GM12874 (cell line): Measurements from ENCODE around the gene TM9SF2.

Source experiments
- TF ChIP-seq, protein P1 (sequence below): IDR thresholded peaks from 2 replicates; pipeline ENCODE4 v1.5.1; 2011; ENCODE audit warnings: low read depth, mild to moderate bottlenecking, control low read depth, low read length, moderate library complexity; ENCODE audit not compliant: insufficient read depth

Gene TM9SF2

DNA sequence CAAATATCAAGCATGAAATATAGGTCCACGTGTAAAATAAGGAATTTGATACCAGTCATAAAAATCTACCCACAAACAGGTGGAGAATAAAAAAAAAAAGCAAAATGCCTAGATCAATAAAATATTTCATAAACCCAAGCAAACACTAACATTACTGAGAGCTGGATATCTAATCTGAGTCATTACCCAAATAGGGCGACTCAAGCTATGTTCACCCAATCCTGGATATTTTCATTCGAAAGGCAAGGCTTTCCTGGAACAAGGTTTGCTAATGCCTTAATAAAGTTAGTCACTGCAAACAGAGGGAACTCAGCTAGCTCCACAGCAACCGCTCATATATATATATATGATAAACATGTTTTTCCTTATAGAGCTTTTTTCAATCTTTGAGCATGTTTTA is 33.5 kb upstream of the TM9SF2 start:
- TF ChIP-seq, protein P1, sequence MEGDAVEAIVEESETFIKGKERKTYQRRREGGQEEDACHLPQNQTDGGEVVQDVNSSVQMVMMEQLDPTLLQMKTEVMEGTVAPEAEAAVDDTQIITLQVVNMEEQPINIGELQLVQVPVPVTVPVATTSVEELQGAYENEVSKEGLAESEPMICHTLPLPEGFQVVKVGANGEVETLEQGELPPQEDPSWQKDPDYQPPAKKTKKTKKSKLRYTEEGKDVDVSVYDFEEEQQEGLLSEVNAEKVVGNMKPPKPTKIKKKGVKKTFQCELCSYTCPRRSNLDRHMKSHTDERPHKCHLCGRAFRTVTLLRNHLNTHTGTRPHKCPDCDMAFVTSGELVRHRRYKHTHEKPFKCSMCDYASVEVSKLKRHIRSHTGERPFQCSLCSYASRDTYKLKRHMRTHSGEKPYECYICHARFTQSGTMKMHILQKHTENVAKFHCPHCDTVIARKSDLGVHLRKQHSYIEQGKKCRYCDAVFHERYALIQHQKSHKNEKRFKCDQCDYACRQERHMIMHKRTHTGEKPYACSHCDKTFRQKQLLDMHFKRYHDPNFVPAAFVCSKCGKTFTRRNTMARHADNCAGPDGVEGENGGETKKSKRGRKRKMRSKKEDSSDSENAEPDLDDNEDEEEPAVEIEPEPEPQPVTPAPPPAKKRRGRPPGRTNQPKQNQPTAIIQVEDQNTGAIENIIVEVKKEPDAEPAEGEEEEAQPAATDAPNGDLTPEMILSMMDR = no peak

DNA sequence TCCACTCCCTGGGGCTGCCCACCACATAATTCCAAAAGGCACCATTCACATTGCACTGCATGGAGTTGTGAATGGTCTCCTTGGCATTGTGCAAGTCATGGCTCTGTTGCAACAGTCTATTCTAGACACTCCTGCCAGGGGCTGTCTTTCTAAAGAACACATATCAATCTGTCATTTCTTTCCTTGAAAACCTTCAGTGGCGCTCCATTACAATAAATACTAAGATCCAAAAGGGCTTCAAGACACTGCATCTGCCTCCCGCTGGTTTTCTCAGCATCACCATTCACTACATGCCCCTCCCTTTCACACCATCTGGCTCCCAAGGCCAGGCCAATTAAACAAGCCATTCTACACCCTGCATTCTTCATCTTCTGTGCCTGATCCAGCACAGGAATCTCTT is 32.2 kb upstream of the TM9SF2 start:
- TF ChIP-seq, protein P1 = no peak

DNA sequence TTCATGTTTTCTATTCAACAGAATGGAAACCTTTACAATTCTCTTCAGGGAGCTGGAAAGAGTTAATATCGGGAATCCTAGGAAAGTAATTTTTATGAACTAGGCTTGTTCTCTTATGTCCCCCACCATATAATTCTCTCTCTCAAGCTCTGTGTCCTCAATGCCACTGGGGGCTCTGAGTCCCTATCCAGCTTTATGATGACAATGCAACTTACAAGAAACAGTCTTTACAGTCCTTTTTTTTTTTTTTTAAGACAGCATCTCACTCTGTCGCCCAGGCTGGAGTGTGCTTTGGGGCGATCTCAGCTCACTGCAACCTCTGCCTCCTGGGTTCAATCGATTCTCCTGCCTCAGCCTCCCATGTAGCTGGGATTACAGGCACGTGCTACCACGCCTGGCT is 31.2 kb upstream of the TM9SF2 start:
- TF ChIP-seq, protein P1 = no peak

DNA sequence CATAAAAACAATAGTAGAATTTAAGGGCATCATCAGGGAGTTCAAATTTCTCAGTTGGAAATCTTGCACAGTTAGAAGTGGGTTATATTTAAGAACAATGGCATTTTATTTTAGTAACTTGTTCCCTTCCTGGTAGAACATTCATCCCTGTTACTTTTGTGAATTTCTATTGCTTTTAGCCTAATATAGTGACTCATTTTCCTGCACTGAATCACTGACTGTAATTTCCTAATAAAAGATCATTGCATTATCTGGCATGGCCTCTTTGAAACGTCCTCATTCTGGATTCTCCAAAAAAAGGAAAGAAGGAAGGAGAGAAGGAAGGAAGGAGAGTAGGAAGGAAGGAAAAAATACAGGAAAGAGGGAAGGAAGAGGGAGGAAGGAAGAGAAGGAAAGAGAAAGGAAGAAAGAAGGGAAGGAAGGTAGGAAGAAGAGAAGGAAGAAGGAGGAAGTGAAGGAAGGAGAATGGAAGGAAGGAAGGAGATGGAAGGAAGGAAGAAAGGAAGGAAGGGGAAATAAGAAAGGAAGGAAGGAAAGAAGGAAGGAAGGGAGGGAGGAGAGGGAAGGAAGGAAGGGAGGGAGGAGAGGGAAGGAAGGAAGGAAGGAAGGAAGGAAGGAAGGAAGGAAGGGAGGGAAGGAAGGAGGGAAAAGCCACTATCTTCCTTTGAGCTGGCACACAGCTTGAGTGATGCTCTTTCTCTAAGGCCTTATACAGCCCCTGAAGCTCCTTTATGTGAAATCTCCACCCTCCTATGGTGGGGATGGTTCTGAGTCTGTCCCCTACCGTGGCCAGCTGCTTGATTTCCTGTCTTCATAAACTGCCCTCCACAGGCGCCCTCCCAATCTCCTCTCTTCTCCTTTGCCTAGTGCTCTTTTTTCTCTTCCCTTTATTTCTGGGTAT is 29.8 kb upstream of the TM9SF2 start:
- TF ChIP-seq, protein P1 = no peak

DNA sequence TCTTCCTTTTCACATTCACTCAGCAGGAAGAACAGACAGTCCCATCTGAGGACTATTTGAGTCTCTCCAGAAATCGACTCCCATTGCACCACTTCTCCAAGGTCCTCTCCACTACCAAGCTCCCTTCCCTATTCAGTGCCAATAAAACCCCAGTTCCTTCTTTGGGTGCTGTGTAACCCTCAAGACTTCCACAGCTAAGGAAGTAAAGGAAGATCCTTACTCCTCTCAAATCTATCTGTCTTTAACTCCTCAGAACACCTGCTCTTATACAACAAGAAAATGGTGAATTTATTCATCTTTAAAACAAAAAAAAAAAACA is 29.2 kb upstream of the TM9SF2 start:
- TF ChIP-seq, protein P1 = no peak

DNA sequence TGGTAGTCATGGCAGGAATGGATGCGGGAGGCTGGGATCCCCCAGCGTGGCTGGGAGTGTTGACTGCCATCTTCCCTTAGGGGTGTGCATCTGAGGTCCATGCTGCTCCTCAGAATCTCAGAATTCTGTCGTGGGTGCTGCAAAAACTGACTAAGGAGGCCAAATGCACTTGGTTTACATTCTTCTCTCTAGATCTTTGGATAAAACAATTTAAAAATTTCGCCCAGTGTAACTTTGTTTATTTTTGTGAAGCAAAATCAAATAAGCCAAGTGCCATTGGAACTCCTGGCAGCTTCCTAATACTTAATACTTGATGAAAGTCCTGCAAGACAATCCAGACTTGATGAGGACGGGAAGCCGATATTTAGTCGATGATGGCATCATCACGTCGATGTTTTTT is 27.8 kb upstream of the TM9SF2 start:
- TF ChIP-seq, protein P1 = no peak

DNA sequence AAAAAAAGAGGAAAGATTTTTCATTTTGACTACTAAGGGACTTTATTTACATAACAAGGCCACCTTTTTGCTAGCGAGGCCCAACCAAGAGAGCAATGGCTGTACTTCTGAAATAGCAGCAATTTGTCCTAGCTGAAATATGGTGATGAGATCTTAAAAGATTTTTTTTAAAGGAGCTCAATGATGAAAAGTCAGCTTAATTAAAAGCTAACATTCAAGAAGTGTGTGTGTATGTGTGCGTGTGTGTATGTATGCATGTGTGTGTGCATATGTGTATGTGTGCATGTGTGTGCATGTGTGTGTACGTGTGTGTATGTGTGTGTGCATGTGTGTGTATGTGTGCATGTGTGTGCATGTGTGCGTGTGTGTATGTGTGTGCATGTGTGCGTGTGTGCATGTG is 24.6 kb upstream of the TM9SF2 start:
- TF ChIP-seq, protein P1 = no peak

DNA sequence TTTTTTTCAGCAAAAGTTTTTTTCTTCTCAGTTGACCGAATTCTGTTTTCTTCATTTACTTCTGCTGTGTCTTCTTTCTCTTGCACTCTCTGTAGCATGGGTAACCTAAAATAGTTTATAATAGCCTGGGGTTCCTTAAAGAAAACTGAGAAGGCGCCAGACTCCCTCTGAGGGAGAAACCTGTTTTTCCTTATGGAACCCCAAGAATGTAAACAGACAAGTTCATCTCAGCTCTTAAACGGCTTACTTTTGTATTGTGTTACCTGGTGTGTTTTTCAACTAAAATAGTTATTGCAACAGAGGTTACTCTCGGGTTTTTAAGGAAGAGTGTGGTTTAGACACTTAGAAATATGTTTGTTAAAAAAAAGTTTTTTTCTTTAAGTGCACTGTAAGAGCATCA is 23.8 kb upstream of the TM9SF2 start:
- TF ChIP-seq, protein P1 = no peak
